PC-3 (cell line): ENCODE results near the gene FBXO15. TPM values are rescaled to one million over a fixed set of nuclear protein-coding genes. Genes with fewer than 3 reads are reported as not detected.

Experiments used
- ATAC-seq: fragments of 200-7000 bp; cut with Tn5 transposase; 2 replicates; pipeline ENCODE4 v1.9.1; 2020; ENCODE audit warnings: mild to moderate bottlenecking, moderate library complexity
- BruUV-seq: library from RNA; stranded (reverse); fragments of 400-500 nt; replicated peaks from 2 replicates; lab custom pipeline; 2021; lab: Mats Ljungman, UMichigan
- CTCF ChIA-PET: fragments of 300-600 bp; sonication (Branson Sonifier 250); formaldehyde crosslinking; loops from one replicate; lab custom pipeline; 2022; ENCODE audit warnings: antibody characterized with exemption; lab: Charles Lee
- POLR2A ChIA-PET: fragments of 300-600 bp; sonication (Branson Sonifier 250); formaldehyde crosslinking; loops from one replicate; lab custom pipeline; 2022; ENCODE audit warnings: antibody characterized with exemption; ENCODE audit not compliant: unreplicated experiment; lab: Charles Lee
- DNase-seq: peaks from one replicate; pipeline ENCODE4 v3.0.0-alpha.2; 2015
- H2AFZ ChIP-seq: fragments of 300-600 bp; sonication (generic); 2 replicates; pipeline ENCODE4 v1.6.0; 2016; ENCODE audit warnings: antibody characterized with exemption, low read length
- H3F3A ChIP-seq: fragments of 300-600 bp; sonication (generic); one replicate; pipeline ENCODE4 v1.6.0; 2017; ENCODE audit warnings: antibody characterized with exemption, low read length, control low read depth, mild to moderate bottlenecking; ENCODE audit not compliant: unreplicated experiment
- H3K27ac ChIP-seq: fragments of 300-600 bp; sonication (generic); 2 replicates; pipeline ENCODE4 v1.5.1; 2016; ENCODE audit warnings: mild to moderate bottlenecking, low read length
- H3K27me3 ChIP-seq: fragments of 300-600 bp; sonication (generic); 2 replicates; pipeline ENCODE4 v1.6.1; 2016; ENCODE audit warnings: low read length, mixed read lengths
- H3K36me3 ChIP-seq: fragments of 300-600 bp; sonication (generic); 2 replicates; pipeline ENCODE4 v1.6.1; 2016; ENCODE audit warnings: low read depth, mixed run types, low read length, mixed read lengths
- H3K4me1 ChIP-seq: fragments of 300-600 bp; sonication (generic); 2 replicates; pipeline ENCODE4 v1.5.1; 2016; ENCODE audit warnings: low read length; ENCODE audit not compliant: insufficient read depth
- H3K4me2 ChIP-seq: fragments of 300-600 bp; sonication (generic); 2 replicates; pipeline ENCODE4 v1.6.0; 2016; ENCODE audit warnings: low read length
- H3K4me3 ChIP-seq: fragments of 300-600 bp; sonication (generic); 2 replicates; pipeline ENCODE4 v1.5.1; 2016; ENCODE audit warnings: mild to moderate bottlenecking, low read length, mixed read lengths
- H3K79me2 ChIP-seq: fragments of 300-600 bp; sonication (generic); 2 replicates; pipeline ENCODE4 v1.6.1; 2017; ENCODE audit warnings: low read length, mixed read lengths
- H3K9ac ChIP-seq: fragments of 300-600 bp; sonication (generic); 2 replicates; pipeline ENCODE4 v1.6.0; 2016; ENCODE audit warnings: mild to moderate bottlenecking, low read length
- H3K9me2 ChIP-seq: fragments of 300-600 bp; sonication (generic); replicated peaks from 2 replicates; pipeline ENCODE4 v1.6.1; 2016; ENCODE audit warnings: mixed run types, low read length, mixed read lengths
- H3K9me3 ChIP-seq: fragments of 300-600 bp; sonication (generic); 2 replicates; pipeline ENCODE4 v1.6.1; 2016; ENCODE audit warnings: low read length, mixed read lengths
- H4K20me1 ChIP-seq: fragments of 300-600 bp; sonication (generic); 2 replicates; pipeline ENCODE4 v1.6.1; 2016; ENCODE audit warnings: low read length, mixed read lengths
- CTCF ChIP-seq: fragments of 300-600 bp; sonication (generic); conservative IDR thresholded peaks from 2 replicates; pipeline ENCODE4 v1.5.1; 2017; ENCODE audit warnings: antibody characterized with exemption, low read depth, mild to moderate bottlenecking, low read length
- EZH2 ChIP-seq: fragments of 300-600 bp; sonication (generic); IDR thresholded peaks from one replicate; pipeline ENCODE4 v1.6.1; 2017; ENCODE audit warnings: antibody characterized with exemption, mild to moderate bottlenecking, low read length; ENCODE audit not compliant: unreplicated experiment
- EZH2phosphoT487 ChIP-seq: fragments of 300-600 bp; sonication (generic); IDR thresholded peaks from 2 replicates; pipeline ENCODE4 v1.6.1; 2018; ENCODE audit warnings: mild to moderate bottlenecking, antibody characterized with exemption, low read length, borderline replicate concordance
- intact Hi-C: fragments of 100-400 bp; cut with micrococcal nuclease; formaldehyde crosslinking; loops from 2 replicates; pipeline ENCODE4 v1.9.0; 2023
- total RNA-seq: library from RNA; depleted of rRNA; stranded (reverse); fragments of >200 nt; gene quantifications from 2 replicates; pipeline ENCODE4 v1.2.3, GENCODE V29; 2014

Gene FBXO15
- total RNA-seq, 1 experiment from 2014 or later, result 0.87 TPM

DNA sequence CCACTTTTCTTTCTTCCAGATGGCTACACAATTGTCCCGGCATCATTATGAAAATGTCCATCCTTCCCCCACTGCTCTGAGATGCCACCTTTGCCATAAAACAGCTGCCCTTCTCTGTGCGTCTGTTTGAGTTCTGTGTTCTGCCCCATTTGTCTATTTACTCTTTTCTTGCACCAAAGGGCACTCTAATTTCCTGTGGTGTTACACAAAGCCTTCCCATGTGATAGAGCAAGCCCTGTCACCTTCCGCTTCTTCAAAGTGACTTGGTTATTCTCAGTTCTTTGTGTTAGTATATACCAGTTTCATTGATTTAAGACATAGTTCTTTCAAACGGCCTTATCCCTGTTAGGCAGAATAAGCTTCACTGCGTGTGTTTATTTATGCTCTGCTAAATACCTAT, 84.1 kb downstream of the FBXO15 start:
- Histone ChIP-seq H3K4me3 (no peak overlapping the region), H3K27ac (no peak overlapping the region), H3F3A (no peaks in the 10 kb centered on the region), H3K27me3 (peaks cover 43% of the 10 kb centered on the region), H3K9me2 (no peaks in the 10 kb centered on the region), H3K9ac (no peak overlapping the region), H3K9me3 (no peaks in the 10 kb centered on the region), H4K20me1 (no peaks in the 10 kb centered on the region), H3K79me2 (no peaks in the 10 kb centered on the region), H3K4me2 (no peak overlapping the region), H3K36me3 (no peaks in the 10 kb centered on the region), H2AFZ (no peak overlapping the region), H3K4me1 (no peaks in the 10 kb centered on the region)
- intact Hi-C loops, result no loop called here
- ATAC-seq (no peak), DNase-seq (no peak)
- TF ChIP-seq EZH2, result no peak
- no peak for TF ChIP-seq EZH2phosphoT487
- no peak for TF ChIP-seq CTCF
- ChIA-PET POLR2A (no interaction called here), CTCF (no interaction called here)
- no TSS peak for BruUV-seq

DNA sequence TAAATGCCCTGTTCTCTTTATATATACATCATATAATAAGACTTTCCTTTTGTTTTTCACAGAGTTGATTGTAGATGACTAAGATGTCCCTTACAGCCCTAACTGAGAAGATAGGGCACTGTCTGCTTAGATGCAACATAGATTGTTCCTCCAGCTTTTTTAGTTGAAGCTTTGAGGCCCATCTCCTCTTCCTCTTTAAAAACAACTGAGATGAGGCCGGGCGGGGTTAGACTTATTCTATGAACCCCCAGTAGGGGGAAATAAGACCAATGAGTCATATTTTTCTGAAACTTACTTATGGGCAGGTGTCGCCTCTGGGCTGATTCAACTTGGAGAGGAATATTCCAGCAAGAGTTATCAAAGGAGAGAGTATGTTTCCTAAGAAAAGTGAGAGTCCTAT, 84.6 kb downstream of the FBXO15 start:
- DNase-seq (peak; percentile 11), ATAC-seq (no peak)
- no TSS peak for BruUV-seq
- Histone ChIP-seq H4K20me1 (no peaks in the 10 kb centered on the region), H3K9ac (no peak overlapping the region), H3K27me3 (peaks cover 43% of the 10 kb centered on the region), H3K79me2 (no peaks in the 10 kb centered on the region), H3K27ac (no peak overlapping the region), H3K36me3 (no peaks in the 10 kb centered on the region), H3K9me3 (no peaks in the 10 kb centered on the region), H3F3A (no peaks in the 10 kb centered on the region), H3K4me2 (no peak overlapping the region), H2AFZ (no peak overlapping the region), H3K9me2 (no peaks in the 10 kb centered on the region), H3K4me3 (no peak overlapping the region), H3K4me1 (no peaks in the 10 kb centered on the region)
- no peak for TF ChIP-seq EZH2phosphoT487
- TF ChIP-seq CTCF, result no peak
- no peak for TF ChIP-seq EZH2
- CTCF ChIA-PET, result no interaction called here
- POLR2A ChIA-PET, result no interaction called here
- intact Hi-C loops, result no loop called here

GRCh38 chr18:74062037-74062436, 85.6 kb downstream of the FBXO15 start:
- Histone ChIP-seq H3K4me2 (no peak overlapping the region), H3K79me2 (no peaks in the 10 kb centered on the region), H3F3A (no peaks in the 10 kb centered on the region), H3K9me2 (no peaks in the 10 kb centered on the region), H3K27me3 (peaks cover 43% of the 10 kb centered on the region), H3K9me3 (no peaks in the 10 kb centered on the region), H3K36me3 (no peaks in the 10 kb centered on the region), H3K4me3 (no peak overlapping the region), H3K27ac (no peak overlapping the region), H2AFZ (no peak overlapping the region), H4K20me1 (no peaks in the 10 kb centered on the region), H3K4me1 (no peaks in the 10 kb centered on the region), H3K9ac (no peak overlapping the region)
- no peak for DNase-seq
- ATAC-seq, result no peak
- intact Hi-C loops, result no loop called here
- POLR2A ChIA-PET, result interaction anchor here (1.0 kb wide), 1 partner anchor 779 kb away, joined by 5 read pairs; no protein-coding TSS in a partner anchor
- CTCF ChIA-PET, result no interaction called here
- BruUV-seq, result no TSS peak
- TF ChIP-seq EZH2 (no peak), CTCF (no peak), EZH2phosphoT487 (no peak)
